H1 (cell line): ENCODE data around the gene C3orf20. TPM values are rescaled to one million over a fixed set of nuclear protein-coding genes. Genes with fewer than 3 reads are reported as not detected.

Experiments
- CTCF ChIA-PET: fragments of 300-600 bp; sonication (Branson Sonifier 250); formaldehyde crosslinking; loops from one replicate; lab custom pipeline; 2021; ENCODE audit not compliant: partially characterized antibody; lab: Charles Lee
- POLR2A ChIA-PET: fragments of 300-600 bp; sonication (Branson Sonifier 250); formaldehyde crosslinking; loops from one replicate; lab custom pipeline; 2021; ENCODE audit warnings: inconsistent platforms; ENCODE audit not compliant: partially characterized antibody; lab: Charles Lee
- DNase-seq, 2 experiments: peaks; one replicate each; pipeline versions ENCODE4 v3.0.0 to v3.0.0-alpha.2; 2010 to 2022; ENCODE audit warnings: low spot score in 2 of 2, low read depth in 1 of 2, mixed read lengths in 1 of 2
- FAIRE-seq: peaks from 2 replicates; lab custom pipeline; 2011; peaks lifted over from hg19 to GRCh38; lab: Jason Lieb, UNC
- H2AFZ ChIP-seq: 2 replicates; pipeline ENCODE4 v1.8.1; 2012; ENCODE audit warnings: low read length, inconsistent platforms
- H2AK5ac ChIP-seq: 2 replicates; pipeline ENCODE4 v1.6.1; 2013; ENCODE audit warnings: low read depth, low read length
- H2BK120ac ChIP-seq: replicated peaks from 2 replicates; pipeline ENCODE3; 2013; ENCODE audit warnings: low read depth, low read length, inconsistent platforms
- H2BK12ac ChIP-seq: 2 replicates; pipeline ENCODE4 v1.6.1; 2013; ENCODE audit warnings: low read depth, low read length
- H2BK15ac ChIP-seq: 2 replicates; pipeline ENCODE4 v1.6.1; 2013; ENCODE audit warnings: low read length
- H2BK20ac ChIP-seq: 2 replicates; pipeline ENCODE4 v1.6.1; 2013; ENCODE audit warnings: low read length
- H2BK5ac ChIP-seq: 2 replicates; pipeline ENCODE4 v1.6.1; 2013; ENCODE audit warnings: low read depth, low read length
- H3K14ac ChIP-seq: 2 replicates; pipeline ENCODE4 v1.6.1; 2013; ENCODE audit warnings: inconsistent platforms; ENCODE audit not compliant: insufficient read length
- H3K18ac ChIP-seq: 2 replicates; pipeline ENCODE4 v1.6.1; 2013; ENCODE audit warnings: low read length; ENCODE audit errors: extremely low read depth
- H3K23ac ChIP-seq: 2 replicates; pipeline ENCODE4 v1.6.1; 2013; ENCODE audit warnings: inconsistent platforms; ENCODE audit not compliant: insufficient read length
- H3K23me2 ChIP-seq: 2 replicates; pipeline ENCODE4 v1.6.1; 2013; ENCODE audit warnings: low read depth, low read length
- H3K27ac ChIP-seq: 2 replicates; pipeline ENCODE4 v1.6.1; 2011; ENCODE audit warnings: low read depth, low read length, inconsistent platforms
- H3K27me3 ChIP-seq, 4 experiments: replicated peaks in 1 of 4; 1 replicate in 1 of 4; 2 replicates in 3 of 4; pipeline versions ENCODE4 v1.6.1 to v1.8.1; 2011 to 2013; ENCODE audit warnings: low read length in 3 of 4, mild to moderate bottlenecking in 3 of 4, inconsistent platforms in 2 of 4, mixed read lengths in 2 of 4, moderate library complexity in 1 of 4; ENCODE audit not compliant: control insufficient read depth in 3 of 4, insufficient read depth in 3 of 4; ENCODE audit errors: extremely low read depth in 1 of 4
- H3K36me3 ChIP-seq, 4 experiments: 2 replicates each; pipeline versions ENCODE4 v1.6.1 to v1.8.1; 2011 to 2013; ENCODE audit warnings: mild to moderate bottlenecking in 4 of 4, low read length in 3 of 4, moderate library complexity in 2 of 4, control low read depth in 1 of 4, inconsistent platforms in 1 of 4; ENCODE audit not compliant: insufficient read depth in 4 of 4, control insufficient read depth in 2 of 4
- H3K4ac ChIP-seq: replicated peaks from 2 replicates; pipeline ENCODE3; 2013; ENCODE audit warnings: low read length, low read depth, mixed read lengths, inconsistent platforms; ENCODE audit not compliant: insufficient read length
- H3K4me1 ChIP-seq, 4 experiments: replicated peaks in 1 of 4; 1 replicate in 1 of 4; 2 replicates in 3 of 4; pipeline versions ENCODE4 v1.6.1 to v1.8.1; 2011 to 2013; ENCODE audit warnings: low read length in 3 of 4, inconsistent platforms in 2 of 4, mixed read lengths in 1 of 4; ENCODE audit not compliant: insufficient read depth in 4 of 4, control insufficient read depth in 3 of 4
- H3K4me2 ChIP-seq, 2 experiments: 2 replicates each; pipeline versions ENCODE4 v1.6.1 to v1.8.1; 2011 to 2013; ENCODE audit warnings: low read depth in 2 of 2, low read length in 2 of 2, control low read depth in 1 of 2, inconsistent platforms in 1 of 2, mild to moderate bottlenecking in 1 of 2; ENCODE audit not compliant: insufficient read depth in 1 of 2
- H3K4me3 ChIP-seq, 4 experiments: fragments of 200-600, 300-600 bp in 1 of 4; sonication (generic), shearing (Covaris generic), sonication (Bioruptor Twin) in 1 of 4; 2 replicates each; pipeline versions ENCODE4 v1.5.1 to v1.8.1; 2011 to 2016; ENCODE audit warnings: low read length in 4 of 4, low read depth in 3 of 4, control low read depth in 2 of 4, inconsistent platforms in 2 of 4, mild to moderate bottlenecking in 2 of 4, mixed read lengths in 1 of 4, moderate library complexity in 1 of 4; ENCODE audit not compliant: insufficient read depth in 2 of 4; ENCODE audit errors: extremely low read depth in 1 of 4
- H3K56ac ChIP-seq: replicated peaks from 2 replicates; pipeline ENCODE3; 2013; ENCODE audit warnings: low read depth, mild to moderate bottlenecking, mixed read lengths, low read length, inconsistent platforms; ENCODE audit not compliant: insufficient read length
- H3K79me1 ChIP-seq: 2 replicates; pipeline ENCODE4 v1.6.1; 2013; ENCODE audit warnings: low read depth, low read length, control low read depth
- H3K79me2 ChIP-seq, 2 experiments: 2 replicates each; pipeline versions ENCODE4 v1.6.1 to v1.8.1; 2012 to 2013; ENCODE audit warnings: low read length in 2 of 2, mild to moderate bottlenecking in 2 of 2, inconsistent platforms in 1 of 2; ENCODE audit not compliant: insufficient read depth in 2 of 2, control insufficient read depth in 1 of 2
- H3K9ac ChIP-seq, 4 experiments: replicated peaks in 1 of 4; 1 replicate in 1 of 4; 2 replicates in 3 of 4; pipeline versions ENCODE4 v1.6.1 to v1.8.1; 2011 to 2013; ENCODE audit warnings: low read depth in 3 of 4, low read length in 3 of 4, control low read depth in 2 of 4, mild to moderate bottlenecking in 2 of 4, moderate library complexity in 2 of 4, inconsistent platforms in 1 of 4; ENCODE audit errors: extremely low read depth in 1 of 4
- H3K9me3 ChIP-seq, 2 experiments: 2 replicates each; pipeline versions ENCODE4 v1.6.1 to v1.8.1; 2012 to 2013; ENCODE audit warnings: mild to moderate bottlenecking in 2 of 2, moderate library complexity in 2 of 2, control low read depth in 1 of 2, inconsistent platforms in 1 of 2, low read depth in 1 of 2, low read length in 1 of 2, mixed read lengths in 1 of 2; ENCODE audit not compliant: insufficient read depth in 2 of 2
- H4K20me1 ChIP-seq, 2 experiments: replicated peaks in 1 of 2; 2 replicates each; pipeline versions ENCODE3 to v1.8.1; 2011 to 2013; ENCODE audit warnings: inconsistent platforms in 2 of 2, low read length in 2 of 2, mild to moderate bottlenecking in 1 of 2; ENCODE audit not compliant: insufficient read depth in 2 of 2, control insufficient read depth in 1 of 2
- H4K5ac ChIP-seq: 2 replicates; pipeline ENCODE4 v1.6.1; 2013; ENCODE audit warnings: low read length, low read depth, mixed read lengths, inconsistent platforms; ENCODE audit not compliant: insufficient read length
- H4K8ac ChIP-seq: 2 replicates; pipeline ENCODE4 v1.8.0; 2013; ENCODE audit warnings: mild to moderate bottlenecking, moderate library complexity, low read length, inconsistent platforms; ENCODE audit not compliant: insufficient read depth; ENCODE audit errors: extremely low read depth
- H4K91ac ChIP-seq: replicated peaks from 2 replicates; pipeline ENCODE3; 2013; ENCODE audit warnings: low read length, mixed read lengths, inconsistent platforms; ENCODE audit not compliant: insufficient read length
- EP300 ChIP-seq, 2 experiments: IDR thresholded peaks; 1 replicate in 1 of 2; 2 replicates in 1 of 2; pipeline ENCODE4 v1.6.1; 2011 to 2012; ENCODE audit warnings: low read depth in 2 of 2, low read length in 2 of 2, mild to moderate bottlenecking in 2 of 2, borderline replicate concordance in 1 of 2, inconsistent platforms in 1 of 2, moderate library complexity in 1 of 2
- JUND ChIP-seq: IDR thresholded peaks from 2 replicates; pipeline ENCODE4 v1.6.1; 2011; ENCODE audit warnings: mild to moderate bottlenecking, improper control_type of control experiment, low read length
- WGBS, 2 experiments: shearing (Covaris generic) in 1 of 2; methylation state at CpG; one replicate each; pipeline versions ENCODE4 v1.1.6 to v1.1.7; 2013 to 2015; ENCODE audit warnings: low lambda C conversion rate in 2 of 2, mixed read lengths in 2 of 2, inconsistent platforms in 1 of 2, low coverage in 1 of 2, missing lambda C conversion rate in 1 of 2; ENCODE audit not compliant: insufficient replicate concordance in 2 of 2, insufficient coverage in 1 of 2, insufficient read length in 1 of 2; ENCODE audit errors: extremely low coverage in 1 of 2, missing lambda C conversion rate in 1 of 2; 5-methylcytosine and 5-hydroxymethylcytosine counted together
- polyA plus RNA-seq, 7 experiments: library from polyadenylated mRNA; depleted of rRNA in 3 of 7; stranded (reverse) in 5 of 7; unstranded in 2 of 7; fragments of >200 nt in 5 of 7; fragments of 200-250 nt in 2 of 7; gene quantifications; 1 replicate in 5 of 7; 2 replicates in 1 of 7; 4 replicates in 1 of 7; pipeline versions ENCODE4 v1.2.1 to v1.2.3, GENCODE V29; 2011 to 2013; ENCODE audit warnings: missing spikeins in 2 of 7, mixed read lengths in 2 of 7
- total RNA-seq: library from RNA; stranded (reverse); fragmentation: NEBNext Ultra II Directional; extraction: Animal tissue kit (Norgen Biotek cat#: 25700); gene quantifications from 2 replicates; pipeline ENCODE4 v1.2.1, GENCODE V29; 2021

C3orf20 gene
- total and polyA plus RNA-seq, 2 of the 8 experiments (the other 6 are each of a cell fraction or from before 2014, with no cell fraction given): not detected

- no peak overlapping the region; the same call in 1 of the 2 replicates for H4K8ac ChIP-seq
- H2BK20ac ChIP-seq: no peak overlapping the region
- H4K5ac ChIP-seq: no peak overlapping the region
- H3K4me2 ChIP-seq: no peak overlapping the region
- CTCF ChIA-PET: interaction anchor here (0.9 to 12.7 kb wide), 10 partner anchors 8 to 120 kb away, joined by 3 to 308 read pairs (median 7); no protein-coding TSS in a partner anchor
- H4K20me1 ChIP-seq: no peaks in the 10 kb centered on the region
- no peaks in the 10 kb centered on the region for H3K36me3 ChIP-seq
- no peak overlapping the region for H3K4ac ChIP-seq
- H3K9ac ChIP-seq: no peak overlapping the region
- H3K9me3 ChIP-seq: no peaks in the 10 kb centered on the region
- POLR2A ChIA-PET: interaction anchor here (1.0 kb wide), 1 partner anchor 13 kb away, joined by 3 read pairs; no protein-coding TSS in a partner anchor
- no peaks in the 10 kb centered on the region; a peak in 2 of 7 replicates for H3K27me3 ChIP-seq
- peaks cover 0 to 8% (median 0%) of the 10 kb centered on the region in 4 experiments; a peak in 3 of 7 replicates for H3K4me1 ChIP-seq
- H2BK5ac ChIP-seq: no peak overlapping the region
- H2BK12ac ChIP-seq: no peak overlapping the region
- FAIRE-seq (no peak), DNase-seq (no peak)
- no peaks in the 10 kb centered on the region for H3K23me2 ChIP-seq
- H2AK5ac ChIP-seq: no peak overlapping the region
- H4K91ac ChIP-seq: no peak overlapping the region
- H3K27ac ChIP-seq: no peak overlapping the region
- H3K14ac ChIP-seq: no peak overlapping the region
- WGBS, 2 experiments: 87% methylated on average over 6 of the region's 6 CpGs; no CpG with 5 or more reads in 1 of the 2 experiments
- no peak overlapping the region for H2BK120ac ChIP-seq
- H3K23ac ChIP-seq: no peak overlapping the region
- no peak overlapping the region for H3K56ac ChIP-seq
- TF ChIP-seq JUND (no peak), EP300 (IDR thresholded peaks at IDR 0.05; ENCODE audit: borderline replicate concordance in 1 of 2, low read depth in 2 of 2, low read length in 2 of 2) (no peak)
- TF ChIP-seq, all 59 proteins: peak for 0
- Histone ChIP-seq H2BK15ac (no peak overlapping the region), H2AFZ (no peak overlapping the region), H3K4me3 (no peak overlapping the region), H3K79me1 (no peaks in the 10 kb centered on the region), H3K79me2 (no peaks in the 10 kb centered on the region), H3K18ac (no peak overlapping the region)
These were observed 123.3 kb downstream of the C3orf20 start for GRCh38 chr3:14798231-14798630.
